ENCODE results near the gene NPY5R.

Gene NPY5R

GRCh38 chr4:163384926-163385325 is 41.2 kb downstream of the NPY5R start:
- DNase-seq (ENCODE audit: low spot score), result no peak

GRCh38 chr4:163385466-163385865 is 41.8 kb downstream of the NPY5R start:
- no peak for DNase-seq (ENCODE audit: low spot score)

- no peak for DNase-seq (ENCODE audit: low spot score)
Measured at GRCh38 chr4:163391756-163392155, 48.1 kb downstream of the NPY5R start.

GRCh38 chr4:163392328-163392727 is 48.6 kb downstream of the NPY5R start:
- DNase-seq (ENCODE audit: low spot score), result no peak

- DNase-seq (ENCODE audit: low spot score), result no peak
Measured at GRCh38 chr4:163393471-163393870, 49.8 kb downstream of the NPY5R start.

- no peak for DNase-seq (ENCODE audit: low spot score)
Measured at GRCh38 chr4:163395055-163395454, 51.4 kb downstream of the NPY5R start.

- no peak for DNase-seq (ENCODE audit: low spot score)
Measured at GRCh38 chr4:163395758-163396157, 52.1 kb downstream of the NPY5R start.

- no peak for DNase-seq (ENCODE audit: low spot score)
Measured at GRCh38 chr4:163398238-163398637, 54.5 kb downstream of the NPY5R start.

GRCh38 chr4:163400911-163401310 is 57.2 kb downstream of the NPY5R start:
- no peak for DNase-seq (ENCODE audit: low spot score)
